ENCODE measurements around the gene CCNYL1. TPM values are rescaled to one million over a fixed set of nuclear protein-coding genes. Genes with fewer than 3 reads are reported as not detected.
"Not testable (repeated sequence)": the region's sequence is repeated elsewhere in the genome, so short reads cannot be mapped to it uniquely, and the experiment has no call there.

Gene CCNYL1
- total RNA-seq, 1 experiment from 2014 or later: 14.5 TPM

DNA sequence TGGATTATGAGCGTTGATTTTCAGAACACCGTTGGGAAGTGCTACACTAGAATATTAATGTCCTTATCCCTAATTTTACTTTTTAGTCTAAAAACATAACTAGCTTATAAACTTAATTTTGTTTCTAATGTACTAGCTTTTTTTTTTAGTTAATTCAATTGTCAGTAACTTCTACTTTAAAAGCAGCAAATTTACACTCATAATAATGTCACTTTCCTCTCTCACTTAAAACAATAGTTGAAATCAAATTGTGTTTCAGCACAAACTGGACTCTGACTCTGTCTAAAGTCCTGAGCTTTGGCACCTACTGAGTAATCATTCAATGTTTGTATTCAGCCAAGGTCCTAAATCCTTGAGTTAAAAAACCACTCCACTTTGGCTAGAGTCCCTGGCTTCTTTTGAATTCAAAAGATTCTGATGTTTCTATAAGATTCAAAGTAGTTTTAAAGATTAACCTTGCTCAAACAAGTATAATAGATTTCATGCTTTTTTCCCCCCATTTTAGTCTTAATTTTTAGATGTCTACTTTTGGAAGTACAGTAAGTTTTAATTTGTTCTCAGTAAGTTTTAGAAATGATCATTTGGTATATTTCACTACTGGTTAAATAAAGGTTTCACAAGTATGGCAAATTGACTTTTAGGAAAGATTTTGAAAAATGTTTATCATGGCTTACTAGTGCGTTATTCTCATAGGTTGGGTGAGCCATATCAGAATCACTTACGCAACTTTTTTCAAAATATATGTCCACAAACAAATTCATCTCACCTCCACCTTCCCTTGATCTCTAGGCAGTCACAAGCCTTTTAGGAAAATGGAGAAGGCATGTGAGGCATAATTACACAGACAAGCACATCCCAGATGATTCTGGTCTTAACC, 23.4 kb downstream of the CCNYL1 start:
- no peak for DNase-seq (ENCODE audit: low read depth)

- DNase-seq (ENCODE audit: low read depth): not testable (repeated sequence)
Observed at GRCh38 chr2:207735513-207735859, 24.0 kb downstream of the CCNYL1 start.

DNA sequence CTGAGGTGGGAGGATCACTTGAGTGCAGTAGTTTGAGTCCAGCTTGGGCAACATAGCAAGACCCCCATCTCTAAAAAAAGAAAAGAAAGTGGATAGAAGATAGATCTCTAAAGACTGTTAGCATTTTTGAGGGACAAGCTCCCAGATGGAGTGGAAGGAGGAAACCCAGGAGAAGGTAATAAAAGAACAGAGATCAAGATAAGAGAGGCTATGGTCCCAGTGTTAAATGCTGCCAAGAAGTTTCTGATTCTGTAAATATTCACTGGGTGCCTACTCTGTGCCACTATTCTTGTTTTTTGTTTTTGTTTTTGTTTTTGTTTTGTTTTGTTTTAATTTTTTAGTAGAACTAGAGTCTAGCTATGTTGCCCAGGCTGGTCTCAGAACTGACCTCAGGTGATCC, 32.1 kb downstream of the CCNYL1 start:
- DNase-seq (ENCODE audit: low read depth): no peak

- DNase-seq (ENCODE audit: low read depth): no peak
Observed at GRCh38 chr2:207744050-207744449, 32.6 kb downstream of the CCNYL1 start.

GRCh38 chr2:207744451-207744850, 33.0 kb downstream of the CCNYL1 start:
- no peak for DNase-seq (ENCODE audit: low read depth)

DNA sequence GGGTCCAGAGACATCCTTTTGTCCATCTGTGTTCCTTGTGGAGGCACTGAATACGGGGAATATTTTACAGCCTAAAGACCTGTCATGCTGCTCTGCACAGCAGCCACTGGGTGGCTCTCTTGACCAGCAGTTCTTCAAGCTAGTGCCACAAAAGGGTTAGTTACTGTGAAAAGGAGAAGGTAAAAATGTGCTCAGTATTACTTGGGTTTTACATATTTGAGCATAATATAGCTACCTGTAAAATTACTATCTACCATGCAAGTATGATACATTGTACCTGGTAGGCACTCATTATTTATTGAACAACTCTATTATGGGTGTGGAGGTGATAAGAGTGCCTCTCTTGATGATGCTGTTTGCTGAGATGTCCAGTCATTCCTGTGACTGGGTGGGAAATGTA, 34.7 kb downstream of the CCNYL1 start:
- peak; percentile 67 for DNase-seq (ENCODE audit: low read depth)

- DNase-seq (ENCODE audit: low read depth): no peak
Observed at GRCh38 chr2:207747653-207748560, 36.5 kb downstream of the CCNYL1 start.

DNA sequence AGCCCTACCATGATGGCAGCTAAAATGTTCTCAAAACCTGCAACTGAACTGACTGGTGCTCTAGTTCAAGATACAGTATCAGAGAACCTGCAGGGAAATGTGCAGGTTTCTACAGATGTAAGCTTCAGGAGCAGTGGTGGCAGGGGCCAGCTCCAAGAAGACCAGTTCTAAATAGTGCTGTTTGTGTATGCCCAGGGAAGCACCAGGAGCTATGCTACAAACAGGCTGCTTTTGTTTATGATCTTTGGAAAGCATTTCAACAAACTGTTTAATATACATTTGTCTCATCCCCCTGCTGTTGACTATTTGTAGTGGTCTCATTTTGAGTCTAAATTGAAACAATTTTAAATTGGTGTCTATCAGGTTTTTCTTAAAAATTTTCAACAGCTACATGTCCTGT, 37.6 kb downstream of the CCNYL1 start:
- no peak for DNase-seq (ENCODE audit: low read depth)

GRCh38 chr2:207749873-207750272, 38.4 kb downstream of the CCNYL1 start:
- no peak for DNase-seq (ENCODE audit: low read depth)

DNA sequence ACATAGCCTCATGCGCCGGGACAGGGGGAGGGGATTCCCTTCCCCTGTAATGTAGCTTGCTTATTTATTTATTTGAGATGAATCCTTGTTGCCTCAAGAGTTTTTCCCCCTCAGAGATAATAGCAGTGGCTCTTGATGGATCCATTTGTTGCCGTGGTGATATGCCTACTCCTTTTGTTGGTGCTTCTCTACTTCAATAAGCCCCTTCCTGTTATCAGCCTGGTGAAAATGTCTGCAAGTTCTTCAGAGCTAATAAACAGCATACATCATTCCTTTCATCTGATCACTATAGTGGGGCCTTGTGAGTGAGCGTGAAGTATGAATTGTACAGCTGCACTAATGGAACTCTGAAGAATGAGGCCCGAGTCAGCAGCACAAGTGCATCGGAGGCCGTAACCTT, 38.9 kb downstream of the CCNYL1 start:
- no peak for DNase-seq (ENCODE audit: low read depth)

DNA sequence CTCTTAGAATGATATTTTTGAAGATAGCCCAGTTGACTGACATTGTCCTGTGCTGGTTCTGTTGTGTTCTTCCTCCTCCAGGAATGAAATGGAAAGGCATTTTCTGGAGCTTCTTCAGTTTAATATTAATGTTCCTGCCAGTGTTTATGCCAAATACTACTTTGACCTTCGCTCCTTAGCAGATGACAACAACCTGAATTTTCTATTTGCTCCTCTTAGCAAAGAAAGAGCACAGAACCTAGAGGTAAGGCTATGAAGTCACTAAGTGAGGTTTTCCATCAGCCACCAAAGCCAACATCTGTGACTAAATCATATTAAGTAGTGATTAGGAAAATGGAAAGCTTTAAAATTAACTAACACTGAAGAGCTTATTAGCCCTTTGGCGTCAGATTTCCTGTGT, 39.4 kb downstream of the CCNYL1 start:
- no peak for DNase-seq (ENCODE audit: low read depth)

GRCh38 chr2:207753688-207754087, 42.2 kb downstream of the CCNYL1 start:
- DNase-seq (ENCODE audit: low read depth): not testable (repeated sequence)

GRCh38 chr2:207754498-207755383, 43.3 kb downstream of the CCNYL1 start:
- no peak for DNase-seq (ENCODE audit: low read depth)

DNA sequence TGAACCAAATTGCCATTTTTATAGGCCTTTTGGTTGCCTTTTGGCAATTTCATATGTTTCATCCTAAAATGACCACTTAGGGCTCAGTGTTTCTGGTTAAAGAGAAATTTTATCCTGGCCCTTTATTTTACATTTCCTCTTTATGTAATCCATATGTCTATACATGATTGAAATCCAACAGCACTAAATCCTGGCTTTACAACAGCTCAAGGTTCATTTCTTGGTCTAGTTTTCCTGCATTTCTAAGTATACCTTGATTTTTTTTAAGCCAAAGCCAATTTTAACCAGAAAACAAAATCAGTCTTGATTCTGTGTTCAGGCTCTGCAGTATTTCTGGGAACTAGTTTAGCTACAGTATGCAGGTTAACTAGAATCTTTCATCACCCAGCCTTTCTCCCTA, 46.6 kb downstream of the CCNYL1 start:
- no peak for DNase-seq (ENCODE audit: low read depth)

GRCh38 chr2:207759890-207760289, 48.5 kb downstream of the CCNYL1 start:
- no peak for DNase-seq (ENCODE audit: low read depth)

DNA sequence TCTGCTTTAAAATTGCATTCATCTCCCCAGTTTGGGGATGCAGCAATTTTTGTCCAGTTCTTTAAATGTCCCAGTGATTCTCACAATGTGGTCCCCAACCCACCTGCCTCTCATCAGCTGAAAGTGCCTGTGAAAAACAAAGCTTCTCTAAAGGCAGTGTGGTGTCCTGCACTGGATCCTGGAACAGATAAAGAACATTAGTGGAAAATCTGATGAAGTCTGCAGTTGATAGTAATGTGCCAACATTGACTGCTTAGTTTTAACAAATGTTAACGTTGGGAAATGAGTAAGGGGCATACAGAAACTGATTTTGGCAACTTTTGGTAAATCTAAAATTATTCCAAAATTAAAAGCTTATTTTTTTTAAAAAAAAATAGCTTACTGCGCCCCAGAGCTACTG, 49.0 kb downstream of the CCNYL1 start:
- DNase-seq (ENCODE audit: low read depth): no peak

GRCh38 chr2:207761426-207761825, 50.0 kb downstream of the CCNYL1 start:
- not testable (repeated sequence) for DNase-seq (ENCODE audit: low read depth)

DNA sequence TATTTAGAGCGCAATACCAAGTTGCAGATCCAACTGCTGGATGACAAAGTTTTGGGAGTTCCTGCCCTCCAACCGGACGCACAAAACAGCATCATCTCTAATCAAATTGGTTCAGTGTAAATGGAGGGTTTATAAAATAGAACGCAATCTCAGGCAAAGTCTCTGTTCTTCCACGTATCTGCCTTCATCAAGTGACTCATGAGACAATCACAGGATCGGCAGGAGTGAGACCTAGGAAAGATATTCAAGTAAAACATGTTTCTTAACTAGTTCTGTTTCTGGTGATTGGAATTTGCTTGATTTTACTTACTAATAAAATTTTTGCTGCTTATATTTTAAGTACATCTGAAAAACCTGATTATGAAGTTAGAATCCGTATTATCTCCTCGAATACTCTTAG, 50.7 kb downstream of the CCNYL1 start:
- DNase-seq (ENCODE audit: low read depth): no peak

DNA sequence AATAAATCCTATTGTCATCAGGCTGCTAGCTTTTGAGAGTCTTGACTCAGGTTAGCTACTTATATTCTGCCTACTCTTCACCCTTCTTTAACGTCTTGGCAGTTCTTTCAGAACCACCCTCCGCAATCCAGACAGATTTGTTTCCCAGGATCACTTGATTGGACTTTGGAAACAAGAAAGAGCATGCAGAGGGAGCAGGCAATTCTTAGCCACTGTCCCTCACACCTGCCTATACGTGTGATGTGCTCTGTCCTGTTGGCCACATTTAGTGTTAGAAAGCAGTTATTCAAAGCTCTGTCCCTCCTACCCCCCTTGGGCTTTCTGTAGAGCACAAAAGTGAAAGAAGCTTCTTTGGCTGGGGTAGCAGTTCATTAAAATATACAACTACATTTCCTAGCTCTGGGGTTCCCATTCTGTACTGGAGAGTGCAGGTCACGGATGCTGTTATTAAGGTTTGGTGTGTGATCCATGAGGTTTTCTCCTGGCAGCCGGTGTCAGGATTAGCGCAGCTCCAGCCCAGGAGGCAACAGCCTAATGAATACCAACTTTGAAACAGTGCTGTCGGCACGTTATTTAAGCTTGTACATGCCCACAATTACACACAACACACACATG, 52.0 kb downstream of the CCNYL1 start:
- no peak for DNase-seq (ENCODE audit: low read depth)

- DNase-seq (ENCODE audit: low read depth): no peak
Observed at GRCh38 chr2:207764096-207764630, 52.7 kb downstream of the CCNYL1 start.

- DNase-seq (ENCODE audit: low read depth): no peak
Observed at GRCh38 chr2:207765547-207765946, 54.1 kb downstream of the CCNYL1 start.

Measured in M059J (cell line).